ENCODE results near the gene THRAP3.
"Not testable (repeated sequence)": the region's sequence is repeated elsewhere in the genome, so short reads cannot be mapped to it uniquely, and the experiment has no call there.

The THRAP3 gene

GRCh38 chr1:36203554-36204346, 20.5 kb upstream of the THRAP3 start:
- no peak for DNase-seq (ENCODE audit: low read depth, low spot score)

GRCh38 chr1:36204347-36204909, 19.8 kb upstream of the THRAP3 start:
- H3K4me3 ChIP-seq (ENCODE audit: low read length), result no peak overlapping the region
- DNase-seq (ENCODE audit: low read depth, low spot score), result no peak

More at GRCh38 chr1:36203554-36204346, 20.5 kb upstream of the THRAP3 start:
- H3K4me3 ChIP-seq (ENCODE audit: low read length), result no peak overlapping the region

GRCh38 chr1:36206323-36206858, 17.9 kb upstream of the THRAP3 start:
- no peak overlapping the region for H3K4me3 ChIP-seq (ENCODE audit: low read length)
- DNase-seq (ENCODE audit: low read depth, low spot score), result no peak

- H3K4me3 ChIP-seq (ENCODE audit: low read length), result no peak overlapping the region
- DNase-seq (ENCODE audit: low read depth, low spot score), result no peak
Observed at GRCh38 chr1:36207339-36207738, 16.9 kb upstream of the THRAP3 start.

DNA sequence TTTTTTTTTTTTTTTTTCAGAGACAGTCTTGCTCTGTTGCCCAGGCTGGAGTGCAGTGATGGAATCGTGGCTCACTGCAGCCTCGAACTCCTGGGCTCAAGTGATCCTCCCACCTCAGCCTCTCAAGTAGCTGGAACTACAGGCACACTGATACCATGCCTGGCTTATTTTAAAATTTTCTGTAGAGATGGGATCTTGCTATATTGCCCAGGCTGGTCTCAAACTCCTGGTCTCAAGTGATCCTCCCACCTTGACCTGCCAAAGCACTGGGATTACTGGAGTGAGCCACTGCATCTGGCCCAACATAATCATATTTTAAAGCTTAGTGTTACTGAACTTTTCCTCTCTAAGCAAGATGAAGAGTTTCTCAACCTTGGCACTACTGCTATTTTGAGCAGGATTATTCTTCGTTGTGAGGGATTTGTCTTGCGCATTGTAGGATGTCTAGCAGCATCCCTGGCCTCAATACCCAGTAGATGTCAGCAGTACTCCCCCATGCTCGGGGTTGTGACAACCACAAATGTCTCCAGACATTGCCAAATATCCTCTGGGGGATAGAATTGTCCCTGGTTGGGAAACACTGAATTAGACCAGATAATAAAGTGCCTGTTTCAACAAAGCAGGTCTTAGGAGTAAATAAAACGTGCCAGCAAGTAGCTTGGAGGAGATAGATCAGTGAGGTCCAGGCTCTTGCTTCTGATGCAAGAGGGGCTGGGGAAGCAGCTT, 15.1 kb upstream of the THRAP3 start:
- no peak for DNase-seq (ENCODE audit: low read depth, low spot score)
- no peak overlapping the region for H3K4me3 ChIP-seq (ENCODE audit: low read length)

- no peak for DNase-seq (ENCODE audit: low read depth, low spot score)
- H3K4me3 ChIP-seq (ENCODE audit: low read length), result no peak overlapping the region
Observed at GRCh38 chr1:36211307-36211706, 12.9 kb upstream of the THRAP3 start.

DNA sequence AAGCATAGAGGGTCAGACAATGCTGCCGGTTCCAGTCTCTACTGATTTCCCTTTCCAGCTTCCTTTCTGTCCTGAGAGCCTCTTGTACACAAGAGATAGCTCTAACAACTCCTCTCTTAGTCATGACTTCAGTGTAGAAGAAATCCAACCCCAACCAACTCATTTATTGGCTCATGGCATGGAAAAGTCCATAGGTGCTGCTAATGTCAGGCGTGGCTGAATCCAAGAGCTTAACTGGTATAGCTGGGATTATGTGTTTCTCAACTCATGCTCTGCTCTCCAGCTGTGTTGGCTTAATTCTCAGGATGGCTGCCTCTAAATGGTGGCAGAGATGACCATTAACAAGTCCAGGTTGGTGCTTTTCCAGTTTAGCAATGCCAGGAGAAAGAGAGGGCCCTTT, 12.4 kb upstream of the THRAP3 start:
- no peak for DNase-seq (ENCODE audit: low read depth, low spot score)
- no peak overlapping the region for H3K4me3 ChIP-seq (ENCODE audit: low read length)

DNA sequence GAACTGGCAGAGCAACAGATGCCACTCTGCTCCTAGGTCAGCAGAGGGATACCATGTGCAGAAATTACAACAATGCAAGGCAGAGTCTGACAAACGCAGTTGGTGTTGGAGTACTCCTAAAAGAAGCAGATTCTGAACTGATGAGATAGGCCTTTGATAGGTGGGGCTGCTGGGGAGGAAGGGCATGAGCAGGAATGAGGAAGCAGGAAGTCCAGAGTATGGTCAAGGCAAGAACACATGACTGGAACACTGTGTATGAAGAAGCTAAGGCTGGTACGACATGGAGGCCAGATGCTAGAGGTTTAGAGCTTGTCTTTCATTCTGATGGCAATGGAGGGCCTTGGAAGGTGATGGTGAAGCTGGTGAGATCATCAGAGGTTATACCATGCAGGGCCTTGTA, 11.5 kb upstream of the THRAP3 start:
- H3K4me3 ChIP-seq (ENCODE audit: low read length), result no peak overlapping the region
- no peak for DNase-seq (ENCODE audit: low read depth, low spot score)

DNA sequence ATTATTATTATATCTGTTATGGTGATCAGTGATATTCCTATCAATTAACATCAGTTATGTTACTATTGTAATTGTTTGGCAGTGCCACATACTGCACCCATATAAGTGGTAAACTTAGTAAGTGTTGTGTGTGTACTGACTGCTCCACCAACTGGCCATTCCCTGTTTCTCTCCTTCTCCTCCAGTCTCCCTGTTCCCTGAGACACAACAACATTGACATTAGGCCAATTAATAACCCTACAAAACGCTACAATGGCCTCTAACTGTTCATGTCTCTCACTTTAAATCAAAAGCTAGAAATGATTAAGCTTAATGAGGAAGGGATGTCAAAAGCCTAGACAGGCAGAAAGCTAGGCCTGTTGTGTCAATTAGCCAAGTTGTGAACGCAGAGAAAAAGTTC, 6.6 kb upstream of the THRAP3 start:
- H3K4me3 ChIP-seq (ENCODE audit: low read length), result no peak overlapping the region
- DNase-seq (ENCODE audit: low read depth, low spot score), result no peak

DNA sequence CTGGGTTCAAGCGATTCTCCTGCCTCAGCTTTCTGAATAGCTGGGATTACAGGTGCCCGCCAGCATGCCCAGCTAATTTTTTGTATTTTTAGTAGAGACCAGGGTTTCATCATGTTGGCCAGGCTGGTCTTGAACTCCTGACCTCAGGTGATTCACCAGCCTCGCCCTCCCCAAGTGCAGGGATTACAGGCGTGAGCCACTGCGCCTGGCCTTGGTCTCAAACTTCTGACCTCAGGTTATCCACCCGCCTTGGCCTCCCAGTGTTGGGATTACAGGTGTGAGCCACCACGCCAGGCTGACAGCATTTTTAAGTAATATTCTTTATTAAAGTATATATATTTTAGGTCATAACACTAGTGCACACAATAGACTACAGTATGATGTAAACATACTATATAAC, 2.3 kb upstream of the THRAP3 start:
- H3K4me3 ChIP-seq (ENCODE audit: low read length); DNase-seq (ENCODE audit: low read depth, low spot score): not testable (repeated sequence)

GRCh38 chr1:36222481-36223380, 1.5 kb upstream of the THRAP3 start:
- DNase-seq (ENCODE audit: low read depth, low spot score), result no peak
- H3K4me3 ChIP-seq (ENCODE audit: low read length), result peak overlapping the region; percentile 91

DNA sequence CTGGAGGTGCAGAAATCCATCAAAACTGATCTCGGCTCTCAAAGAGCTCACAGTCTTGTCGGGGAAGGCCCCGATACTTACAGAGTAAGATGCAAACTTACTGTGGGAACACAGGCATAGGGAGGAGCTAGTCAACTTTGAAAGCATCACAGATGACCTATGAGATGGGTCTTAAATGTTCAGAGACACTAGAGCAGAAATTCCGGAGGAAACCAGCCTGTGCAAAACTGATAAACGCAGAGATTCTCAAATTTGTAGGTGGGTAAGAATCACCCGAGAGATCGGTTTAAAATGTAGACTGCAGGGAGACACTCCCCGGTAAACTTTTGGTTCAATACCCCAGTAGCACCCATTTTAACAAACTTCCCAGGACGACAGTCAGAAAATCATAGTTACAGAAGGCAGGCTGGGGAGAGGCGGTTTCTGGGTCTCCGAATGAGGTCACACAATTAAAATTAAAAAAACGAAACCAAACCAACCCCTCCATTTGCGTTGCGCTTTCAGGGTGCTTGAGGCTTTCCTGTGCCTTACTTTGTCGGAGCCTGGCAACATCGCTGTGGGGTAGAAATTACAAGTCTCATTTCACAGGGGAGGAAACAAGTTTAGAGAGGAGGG, 755 bp upstream of the THRAP3 start:
- peak overlapping the region; percentile 91 for H3K4me3 ChIP-seq (ENCODE audit: low read length)
- peak; percentile 60 for DNase-seq (ENCODE audit: low read depth, low spot score)

GRCh38 chr1:36224537-36225282, 467 bp downstream of the THRAP3 start:
- H3K4me3 ChIP-seq (ENCODE audit: low read length), result peak overlapping the region; percentile 68
- no peak for DNase-seq (ENCODE audit: low read depth, low spot score)

DNA sequence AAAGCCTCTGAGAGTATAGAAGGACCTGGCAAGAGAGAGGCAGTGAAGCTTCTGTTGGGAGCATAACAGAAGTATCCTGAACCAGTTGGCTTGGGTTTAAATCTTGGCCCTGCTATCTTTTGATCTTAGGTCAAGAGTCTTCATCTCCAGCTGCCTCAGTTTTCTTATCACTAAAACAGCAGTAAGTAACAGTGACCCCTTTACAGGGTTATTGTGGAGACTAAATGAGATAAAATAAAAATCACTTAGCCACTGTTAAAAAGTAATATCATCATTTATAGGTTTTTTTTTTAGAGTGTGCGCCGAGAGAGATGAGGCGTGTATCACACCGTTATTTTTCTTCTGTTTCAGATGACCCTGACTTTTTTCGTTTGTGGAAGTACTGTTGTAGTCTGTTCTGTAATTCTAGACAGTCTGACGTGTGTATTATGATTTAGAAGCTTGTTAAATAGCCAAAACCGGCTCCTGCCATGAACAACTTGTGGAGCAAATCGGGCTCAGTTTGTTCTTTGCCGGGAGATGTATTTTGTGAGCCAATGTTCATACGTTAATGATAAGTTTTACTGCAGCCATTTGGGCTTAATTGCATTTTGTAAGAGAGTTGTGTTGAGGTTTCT, 1.1 kb downstream of the THRAP3 start:
- no peak for DNase-seq (ENCODE audit: low read depth, low spot score)

GRCh38 chr1:36230279-36230678, 6.0 kb downstream of the THRAP3 start:
- not testable (repeated sequence) for DNase-seq (ENCODE audit: low read depth, low spot score); H3K4me3 ChIP-seq (ENCODE audit: low read length)

More for the DNA sequence above, 1.1 kb downstream of the THRAP3 start:
- H3K4me3 ChIP-seq (ENCODE audit: low read length), result peak overlapping the region; percentile 68

DNA sequence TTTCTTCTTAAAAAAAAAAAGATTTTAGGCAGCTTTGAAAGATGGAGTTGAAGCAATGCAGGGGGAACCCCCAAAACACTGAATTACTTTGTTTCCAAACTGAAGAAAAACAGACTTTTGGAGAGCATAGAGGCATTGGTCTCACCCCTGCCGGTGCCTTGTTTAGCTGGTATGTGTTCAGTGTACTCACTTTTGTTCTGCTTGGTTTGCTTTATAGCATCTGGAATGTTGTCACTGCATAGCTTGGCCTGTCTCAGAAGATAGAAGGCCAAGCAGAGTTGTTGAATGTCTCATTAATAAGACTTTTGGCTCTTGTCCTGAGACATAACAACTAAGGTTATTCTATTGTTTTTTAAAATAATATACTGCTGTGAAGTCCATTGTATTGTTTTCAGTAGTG, 6.9 kb downstream of the THRAP3 start:
- no peak for DNase-seq (ENCODE audit: low read depth, low spot score)
- no peak overlapping the region for H3K4me3 ChIP-seq (ENCODE audit: low read length)

DNA sequence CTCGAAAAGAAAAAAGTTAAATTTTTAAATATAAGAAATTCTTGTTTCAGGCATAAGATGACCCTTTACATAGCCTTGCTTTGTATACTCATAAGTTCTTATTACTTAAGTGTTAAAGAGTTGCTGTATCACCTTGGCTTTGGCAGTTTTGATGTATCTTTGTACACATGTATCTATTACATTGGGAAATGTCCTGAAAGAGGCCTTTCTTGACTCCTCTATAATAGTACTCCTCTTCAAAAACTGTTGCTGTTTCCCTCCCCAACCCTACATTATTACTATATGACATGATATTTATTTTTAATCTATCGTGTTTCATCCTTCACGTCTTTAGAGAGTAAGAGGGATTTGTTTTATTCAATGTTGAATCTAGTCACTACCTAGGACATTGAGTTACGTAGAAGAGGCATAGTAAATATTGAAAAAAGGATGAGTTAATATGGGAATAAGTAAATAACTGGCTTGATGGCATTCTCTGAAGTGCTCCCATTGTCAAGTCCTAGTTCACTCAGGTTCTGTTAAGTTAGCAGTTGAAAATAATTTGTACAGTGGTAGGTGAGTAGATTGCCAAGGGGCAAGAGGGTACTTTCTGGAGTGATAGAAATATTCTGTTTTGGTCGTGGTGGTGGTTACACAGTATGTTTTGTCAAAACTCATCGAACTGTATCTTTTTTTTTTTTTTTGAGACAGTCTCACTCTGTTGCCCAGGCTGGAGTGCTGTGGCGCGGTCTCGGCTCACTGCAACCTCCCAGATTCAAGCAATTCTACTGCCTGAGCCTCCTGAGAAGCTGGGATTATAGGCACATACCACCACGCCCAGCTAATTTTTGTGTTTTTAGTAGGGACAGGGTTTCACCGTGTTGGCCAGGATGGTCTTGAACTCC, 8.2 kb downstream of the THRAP3 start:
- H3K4me3 ChIP-seq (ENCODE audit: low read length), result no peak overlapping the region
- no peak for DNase-seq (ENCODE audit: low read depth, low spot score)
